CD4-positive, alpha-beta T cell treated with Interleukin-4 for 4 hours (primary cell): ENCODE data around the gene COL2A1.

ENCODE experiments used
- DNase-seq: peaks from one replicate; pipeline ENCODE4 v3.0.0-alpha.2; 2020

The COL2A1 gene

DNA sequence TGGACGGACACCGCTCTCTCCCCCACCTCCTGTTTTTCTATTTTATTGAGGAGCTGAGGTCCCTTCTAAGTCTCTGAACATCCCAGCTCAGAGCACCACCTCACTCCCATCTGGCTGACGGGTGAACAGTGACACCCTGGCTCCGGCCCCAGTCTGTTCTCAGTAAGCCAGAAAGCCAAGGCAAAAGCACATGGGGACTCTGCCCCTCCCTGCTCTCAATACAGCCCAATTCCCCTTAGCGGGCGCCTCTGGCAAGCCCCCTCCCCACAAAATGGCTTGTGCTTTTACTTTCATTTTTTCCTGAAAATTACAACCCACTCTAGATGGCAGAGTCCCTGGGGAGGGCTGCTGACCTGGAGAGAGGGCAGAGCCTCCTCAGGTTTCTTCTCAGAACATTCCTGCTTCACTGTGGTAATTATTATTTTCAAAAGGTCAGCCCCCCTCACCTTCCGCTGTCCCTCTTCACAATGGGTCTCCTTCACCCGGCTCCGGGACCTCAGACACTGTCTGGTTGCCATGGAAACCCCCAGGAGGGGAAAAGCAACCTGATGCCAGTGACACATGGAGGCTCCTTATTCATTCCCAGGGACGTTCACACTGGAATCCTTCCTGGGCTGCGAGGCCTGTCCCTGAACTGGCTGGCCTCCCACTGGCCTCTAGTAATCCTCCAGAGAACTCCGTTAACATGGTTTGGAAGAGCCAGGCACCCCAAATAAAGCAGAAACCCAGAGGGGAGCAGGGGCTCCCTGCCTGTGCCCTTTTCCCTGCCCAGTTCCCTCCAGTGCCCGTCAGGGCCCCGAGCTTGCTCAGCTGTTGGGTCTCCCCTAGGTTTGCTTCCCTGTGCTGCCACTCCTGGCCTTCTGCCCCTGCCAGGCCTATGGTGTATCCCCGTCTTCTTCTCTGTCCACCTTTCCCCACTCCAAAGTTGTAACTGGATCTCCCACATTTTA, 15.9 kb downstream of the COL2A1 start:
- no peak for DNase-seq

GRCh38 chr12:47987411-47988072, 16.7 kb downstream of the COL2A1 start:
- DNase-seq = no peak

DNA sequence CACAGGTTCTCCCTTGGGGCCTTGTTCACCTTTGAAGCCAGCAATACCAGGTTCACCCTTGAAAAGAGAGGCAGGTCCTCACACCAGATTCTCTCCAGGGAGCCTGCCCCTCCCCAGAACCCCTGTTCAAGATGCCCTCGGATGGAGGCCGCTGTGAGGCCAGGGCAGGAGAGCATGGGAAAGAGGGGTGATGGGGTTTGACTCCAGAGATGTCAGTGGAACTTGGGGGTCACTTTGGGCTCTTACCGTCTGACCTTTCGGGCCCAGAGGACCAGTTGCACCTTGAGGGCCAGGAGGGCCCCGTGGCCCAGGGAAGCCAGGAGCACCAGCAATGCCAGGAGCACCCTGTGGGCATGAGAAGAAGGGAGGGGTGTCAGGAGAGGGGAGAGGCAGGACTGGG, 17.4 kb downstream of the COL2A1 start:
- DNase-seq = no peak

GRCh38 chr12:47986291-47986660, 18.0 kb downstream of the COL2A1 start:
- no peak for DNase-seq

DNA sequence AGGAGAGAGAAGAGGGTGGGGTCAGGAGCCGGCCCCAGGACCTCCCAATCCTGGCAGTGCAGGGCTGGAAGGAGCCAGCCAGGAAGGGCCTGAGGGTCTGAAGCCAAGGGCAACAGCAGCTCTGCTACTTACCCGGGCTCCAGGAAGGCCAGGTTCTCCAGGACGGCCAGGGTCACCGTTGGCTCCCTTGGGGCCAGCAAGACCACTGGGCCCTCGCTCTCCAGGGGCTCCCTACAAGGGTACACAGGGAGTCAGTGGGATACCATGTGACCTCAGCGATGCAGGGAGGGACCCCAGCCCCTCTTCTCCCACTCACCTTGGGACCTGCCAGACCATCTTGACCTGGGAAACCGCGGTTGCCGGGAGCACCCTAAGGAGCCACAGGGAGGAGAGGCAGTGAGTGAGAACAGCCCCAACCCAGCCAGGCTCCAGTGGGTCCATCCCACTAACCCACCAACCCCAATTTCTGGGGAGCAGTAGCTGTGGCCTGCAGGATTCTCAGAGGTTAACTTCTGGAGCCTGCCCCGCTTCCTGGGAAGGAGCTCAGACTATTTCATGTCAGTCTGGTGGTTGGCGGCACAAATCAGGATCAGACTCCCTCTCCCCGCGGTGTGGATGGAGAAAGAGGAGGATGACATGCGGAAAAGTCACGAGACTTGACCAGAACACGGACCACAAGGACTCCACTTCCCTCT, 18.5 kb downstream of the COL2A1 start:
- DNase-seq = no peak

DNA sequence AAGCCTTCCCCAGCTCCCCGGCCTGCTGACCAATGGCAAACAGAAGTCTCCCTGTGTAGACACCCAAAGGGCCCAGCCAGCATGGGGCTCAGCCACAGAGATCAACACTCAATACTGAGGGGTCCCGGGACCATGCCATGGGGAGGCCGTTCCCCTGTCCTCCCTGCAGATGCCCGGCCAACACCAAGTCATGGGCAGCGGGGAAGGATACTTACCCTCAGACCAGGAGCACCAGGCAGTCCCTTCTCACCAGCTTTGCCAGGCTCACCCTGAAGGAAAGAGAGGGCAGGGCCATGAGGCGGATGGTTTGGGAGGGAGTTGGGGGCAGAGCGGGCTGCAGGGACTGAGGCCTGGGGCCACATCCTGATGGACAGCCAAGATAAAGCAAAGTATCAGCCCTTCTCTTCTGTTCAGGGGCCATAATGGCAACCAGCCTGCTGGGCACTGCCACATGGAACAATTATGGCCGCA, 19.9 kb downstream of the COL2A1 start:
- no peak for DNase-seq

DNA sequence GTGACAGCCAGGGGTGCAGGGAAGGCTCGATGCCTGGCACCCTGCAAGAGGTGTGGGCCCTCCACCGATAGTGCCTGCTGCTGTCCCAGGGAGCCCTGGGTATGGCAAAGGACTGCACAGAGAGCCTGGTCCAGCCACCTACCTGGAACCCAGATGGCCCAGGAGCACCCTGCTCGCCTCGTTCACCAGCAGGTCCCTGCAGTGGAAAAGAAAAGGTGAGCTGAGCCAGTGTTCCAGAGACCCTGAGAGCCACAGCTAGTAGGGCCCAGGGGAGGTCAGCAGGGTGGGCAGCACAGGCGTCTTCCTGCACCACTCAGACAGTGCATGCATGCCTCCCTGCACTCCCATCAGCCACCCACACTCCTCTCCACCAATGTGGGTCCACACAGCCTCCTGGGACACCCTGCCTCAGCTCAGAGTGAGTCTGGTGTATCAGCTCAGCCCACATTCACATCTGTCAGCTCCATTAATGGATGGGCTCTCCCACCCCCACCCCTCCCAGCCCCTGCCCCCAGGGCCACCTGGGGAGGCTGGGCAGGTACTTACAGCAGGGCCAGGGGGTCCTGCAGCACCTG, 20.6 kb downstream of the COL2A1 start:
- DNase-seq = no peak

DNA sequence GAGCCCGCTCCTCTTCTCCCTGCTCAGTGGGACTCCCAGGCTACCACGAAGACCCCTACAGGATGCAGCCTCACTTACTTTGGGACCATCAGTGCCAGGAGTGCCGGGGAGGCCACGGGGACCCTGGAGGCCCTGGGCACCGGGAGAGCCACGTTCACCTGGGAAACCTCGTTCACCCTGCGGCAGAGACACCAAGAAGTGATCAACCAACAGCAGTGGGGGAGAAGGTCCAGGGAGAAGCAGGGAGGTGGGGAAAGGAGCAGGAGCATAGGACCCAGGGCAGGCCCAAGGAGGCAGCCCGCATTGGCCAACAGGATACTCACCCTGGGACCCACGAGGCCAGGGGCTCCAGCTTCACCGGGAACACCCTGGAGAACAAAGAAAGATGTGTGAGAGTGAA, 21.5 kb downstream of the COL2A1 start:
- no peak for DNase-seq

DNA sequence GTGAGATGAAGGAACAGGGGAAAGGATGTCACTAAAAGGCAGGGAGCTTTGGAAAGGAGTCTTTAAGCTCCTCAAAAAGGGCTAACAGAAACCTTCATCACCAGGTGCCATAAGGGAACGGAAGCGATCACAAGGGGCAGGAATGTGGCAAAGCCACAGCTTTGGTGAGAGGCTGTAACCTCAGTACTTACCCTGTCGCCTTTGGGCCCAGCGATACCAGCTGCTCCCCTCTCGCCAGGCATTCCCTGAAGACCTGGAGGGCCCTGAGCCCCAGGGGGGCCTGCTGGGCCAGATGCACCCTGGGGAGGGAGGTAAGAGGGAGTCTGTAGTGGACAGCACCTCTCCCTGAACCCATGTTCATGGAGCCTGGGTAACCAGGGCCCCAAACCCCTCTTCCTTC, 22.0 kb downstream of the COL2A1 start:
- no peak for DNase-seq

- no peak for DNase-seq
These were observed 22.6 kb downstream of the COL2A1 start for GRCh38 chr12:47981496-47982260.

DNA sequence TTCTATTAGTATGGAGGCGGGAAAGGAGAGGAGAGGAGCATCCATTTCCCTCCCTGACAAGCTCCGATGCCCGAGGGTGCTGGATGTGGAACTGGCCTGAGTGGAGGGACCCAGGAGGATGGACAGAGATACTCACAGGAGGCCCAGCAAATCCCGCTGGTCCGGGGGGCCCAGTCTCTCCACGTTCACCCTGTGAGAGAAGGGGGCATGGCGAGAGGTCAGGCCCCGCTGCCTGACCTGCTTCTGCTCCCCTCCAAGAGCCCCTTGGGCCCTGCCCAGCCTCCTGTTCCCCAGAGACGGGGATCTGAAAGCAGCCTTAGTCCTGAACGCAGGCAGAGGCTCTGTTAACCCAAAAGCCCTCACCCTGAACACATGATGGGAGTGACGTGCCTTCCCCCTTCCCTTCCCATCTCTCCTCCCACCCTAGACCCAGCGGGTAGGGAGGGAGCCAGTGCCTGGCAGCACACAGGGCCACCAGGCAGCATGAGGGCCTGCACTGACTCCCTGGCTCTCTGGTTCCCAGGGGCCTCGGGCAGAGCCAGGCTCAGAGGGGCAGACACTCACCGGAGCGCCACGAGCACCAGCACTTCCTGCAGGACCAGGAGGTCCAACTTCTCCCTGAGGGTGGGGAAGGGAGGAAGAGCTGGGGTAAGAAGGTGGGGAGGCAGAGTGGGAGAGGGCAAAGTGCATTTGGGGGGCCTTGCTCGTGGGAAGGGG, 23.3 kb downstream of the COL2A1 start:
- DNase-seq = no peak

- DNase-seq = no peak
These were observed 24.1 kb downstream of the COL2A1 start for GRCh38 chr12:47980197-47980596.

DNA sequence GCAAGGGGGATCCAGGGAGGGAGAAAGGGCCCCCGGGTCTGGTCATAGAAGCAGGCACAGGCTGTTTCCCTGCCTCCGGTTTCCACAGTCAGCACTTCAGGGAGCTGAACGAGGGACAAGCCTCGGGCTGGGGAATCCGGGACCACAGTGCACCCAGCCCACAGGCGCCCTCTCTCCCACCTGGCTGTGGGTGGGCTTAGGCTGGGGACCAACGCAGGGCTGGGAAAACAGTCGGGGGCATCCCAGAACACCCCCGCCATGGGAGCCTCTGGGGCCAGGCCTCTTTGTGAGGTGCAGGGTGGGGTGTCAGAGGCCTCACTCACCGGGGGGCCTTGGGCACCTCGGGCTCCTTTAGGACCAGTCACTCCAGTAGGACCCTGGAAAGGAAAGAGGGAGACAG, 24.6 kb downstream of the COL2A1 start:
- no peak for DNase-seq

DNA sequence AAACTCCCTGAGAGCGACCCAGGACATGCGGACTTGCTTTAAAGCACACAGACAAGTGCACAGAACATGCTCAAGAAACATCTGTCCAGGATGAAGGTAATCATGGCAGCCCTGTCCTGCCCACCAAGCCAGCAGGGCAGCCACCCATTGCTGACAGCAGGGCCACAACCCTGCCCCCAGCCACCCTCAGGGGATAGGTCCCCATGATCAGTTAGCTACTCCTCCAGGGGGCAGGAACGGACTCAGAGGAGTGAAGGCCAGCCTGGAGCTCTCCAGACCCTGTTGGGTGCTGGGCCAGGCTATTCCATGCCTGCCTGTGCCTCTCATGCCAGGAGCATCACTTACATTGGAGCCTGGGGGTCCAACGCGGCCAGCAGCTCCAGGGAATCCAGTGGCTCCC, 25.1 kb downstream of the COL2A1 start:
- DNase-seq = no peak

- DNase-seq = no peak
These were observed 25.7 kb downstream of the COL2A1 start for GRCh38 chr12:47978598-47978873.

GRCh38 chr12:47977772-47978597, 26.3 kb downstream of the COL2A1 start:
- DNase-seq = no peak

DNA sequence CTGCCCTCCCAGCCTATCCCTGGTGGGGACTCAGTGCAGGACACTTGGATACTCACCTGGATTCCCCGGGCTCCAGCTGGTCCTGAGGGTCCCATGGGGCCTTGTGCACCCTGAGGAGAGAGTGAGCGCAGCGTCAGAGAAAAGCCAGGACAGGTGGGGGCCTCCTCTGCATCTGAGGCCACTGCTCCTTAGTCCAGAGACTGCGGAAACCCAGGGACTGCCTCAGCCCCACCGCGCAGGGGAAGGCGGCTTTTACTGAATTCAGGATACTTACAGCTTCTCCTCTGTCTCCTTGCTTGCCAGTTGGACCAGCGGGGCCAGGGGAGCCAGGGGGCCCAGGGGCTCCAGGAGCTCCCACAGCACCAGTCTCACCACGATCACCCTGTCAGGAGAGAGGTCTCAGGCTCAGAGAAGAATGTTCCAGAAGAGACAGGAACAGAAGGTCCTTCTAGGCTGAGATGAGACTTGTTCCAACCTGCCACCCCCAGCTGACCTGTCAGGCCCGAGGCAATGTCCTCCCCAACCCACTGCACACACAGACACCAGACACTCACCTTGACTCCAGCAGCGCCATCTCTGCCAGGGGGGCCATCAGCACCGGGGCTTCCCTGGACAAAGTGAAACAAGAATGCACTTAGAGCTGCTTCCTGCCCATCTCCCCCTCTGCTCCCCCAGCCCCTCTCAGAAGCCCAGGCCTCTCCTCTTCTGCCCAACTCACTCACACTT, 27.1 kb downstream of the COL2A1 start:
- no peak for DNase-seq

DNA sequence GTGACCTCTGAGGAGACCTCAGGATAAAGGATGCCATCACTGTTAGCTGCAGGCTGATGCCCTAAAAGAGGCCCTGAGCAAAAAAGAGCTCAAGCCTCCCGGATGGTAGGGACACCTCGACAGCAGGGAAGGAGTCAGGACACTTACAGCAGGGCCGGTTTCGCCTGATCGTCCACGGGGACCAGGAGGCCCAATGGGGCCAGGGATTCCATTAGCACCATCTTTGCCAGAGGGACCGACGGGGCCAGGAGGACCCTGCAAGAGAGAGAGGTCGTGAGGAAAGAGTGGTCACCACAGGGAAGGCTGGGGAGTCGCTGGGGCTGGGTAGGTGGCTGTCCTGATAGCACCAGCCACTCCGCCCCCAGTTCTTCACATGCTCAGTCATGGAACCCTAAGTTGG, 28.5 kb downstream of the COL2A1 start:
- no peak for DNase-seq

- DNase-seq = no peak
These were observed 29.1 kb downstream of the COL2A1 start for GRCh38 chr12:47975036-47975620.

- DNase-seq = no peak
These were observed 30.4 kb downstream of the COL2A1 start for GRCh38 chr12:47973870-47974269.
